Measurements from ENCODE around the gene KLHDC2. TPM values are rescaled to one million over a fixed set of nuclear protein-coding genes. Genes with fewer than 3 reads are reported as not detected.
"Not testable (repeated sequence)": the region's sequence is repeated elsewhere in the genome, so short reads cannot be mapped to it uniquely, and the experiment has no call there.

The KLHDC2 gene
- total RNA-seq, 1 donor from 2014 or later, result 67.7 TPM

GRCh38 chr14:49781040-49781439 is 13.1 kb downstream of the KLHDC2 start:
- DNase-seq (ENCODE audit: low read depth in 2 of 2), result not testable (repeated sequence)

DNA sequence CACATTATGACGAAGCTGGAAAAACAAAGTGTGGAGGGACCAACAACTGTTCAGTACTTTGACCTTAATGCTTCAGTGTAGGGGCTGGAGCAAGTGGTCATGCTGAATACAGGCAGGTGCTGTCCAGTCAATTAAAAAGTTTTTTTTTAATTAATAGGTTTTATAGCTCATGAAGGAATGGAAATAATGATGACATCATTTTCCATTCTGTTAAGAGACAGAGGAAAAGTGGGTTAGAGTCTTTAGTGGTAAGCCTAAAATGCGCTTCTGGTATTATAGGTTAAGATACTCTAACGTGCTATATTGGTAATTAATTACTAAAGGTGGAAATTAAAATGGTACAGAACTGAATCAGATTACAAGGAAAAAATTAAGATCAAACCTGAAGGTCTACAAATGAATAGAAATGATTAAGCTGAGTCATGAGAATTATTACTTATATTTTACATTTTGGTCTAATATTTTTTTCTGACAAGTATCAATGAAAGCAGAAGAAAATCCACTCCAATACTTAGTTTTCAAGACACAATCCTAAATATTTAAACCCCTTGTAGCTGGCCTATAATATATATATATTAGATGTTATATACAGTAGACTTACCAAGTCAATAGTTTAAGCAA is 15.6 kb downstream of the KLHDC2 start:
- DNase-seq (ENCODE audit: low read depth in 2 of 2), result no peak

- DNase-seq (ENCODE audit: low read depth in 2 of 2), result no peak
Observed at GRCh38 chr14:49786315-49786714, 18.4 kb downstream of the KLHDC2 start.

GRCh38 chr14:49792618-49793017 is 24.7 kb downstream of the KLHDC2 start:
- DNase-seq (ENCODE audit: low read depth in 2 of 2), result no peak

GRCh38 chr14:49796025-49796424 is 28.1 kb downstream of the KLHDC2 start:
- no peak for DNase-seq (ENCODE audit: low read depth in 2 of 2)

- no peak for DNase-seq (ENCODE audit: low read depth in 2 of 2)
Observed at GRCh38 chr14:49808780-49809179, 40.8 kb downstream of the KLHDC2 start.

- not testable (repeated sequence) for DNase-seq (ENCODE audit: low read depth in 2 of 2)
Observed at GRCh38 chr14:49816118-49816517, 48.2 kb downstream of the KLHDC2 start.

GRCh38 chr14:49816844-49817243 is 48.9 kb downstream of the KLHDC2 start:
- no peak for DNase-seq (ENCODE audit: low read depth in 2 of 2)

GRCh38 chr14:49820176-49820575 is 52.2 kb downstream of the KLHDC2 start:
- no peak for DNase-seq (ENCODE audit: low read depth in 2 of 2)

GRCh38 chr14:49828640-49829039 is 60.7 kb downstream of the KLHDC2 start:
- no peak for DNase-seq (ENCODE audit: low read depth in 2 of 2)

Other genes with a start within 250 kb of the KLHDC2 start
- gene RPS29, start 181.8 kb upstream of the KLHDC2 start, total RNA-seq, result 1,108 and 2,119 TPM in 2 replicates
- 11.4 and 25.0 TPM in 2 replicates for gene LRR1, start 169.2 kb upstream of the KLHDC2 start, total RNA-seq
- 192 and 233 TPM in 2 replicates for gene RPL36AL, start 147.5 kb upstream of the KLHDC2 start, total RNA-seq
- gene MGAT2, start 147.4 kb upstream of the KLHDC2 start, total RNA-seq, result 58.2 and 59.5 TPM in 2 replicates
- 7.2 and 7.8 TPM in 2 replicates for gene DNAAF2, start 132.9 kb upstream of the KLHDC2 start, total RNA-seq
- 5.2 and 10.9 TPM in 2 replicates for gene POLE2, start 79.9 kb upstream of the KLHDC2 start, total RNA-seq
- gene KLHDC1, start 75.0 kb upstream of the KLHDC2 start, total RNA-seq, result 0.90 and 1.5 TPM in 2 replicates
- 37.1 and 37.2 TPM in 2 replicates for gene NEMF, start 84.6 kb downstream of the KLHDC2 start, total RNA-seq
- 52.1 and 58.4 TPM in 2 replicates for gene ARF6, start 124.9 kb downstream of the KLHDC2 start, total RNA-seq